G401.6 (cell line): Measurements from ENCODE around the gene SPCS1.
A peak's percentile ranks its signal among the peaks of the same experiment; 100 is the strongest.

Experiments used
- FAIRE-seq: peaks from 2 replicates; lab custom pipeline; 2012; peaks lifted over from hg19 to GRCh38; lab: Jason Lieb, UNC

The SPCS1 gene

DNA sequence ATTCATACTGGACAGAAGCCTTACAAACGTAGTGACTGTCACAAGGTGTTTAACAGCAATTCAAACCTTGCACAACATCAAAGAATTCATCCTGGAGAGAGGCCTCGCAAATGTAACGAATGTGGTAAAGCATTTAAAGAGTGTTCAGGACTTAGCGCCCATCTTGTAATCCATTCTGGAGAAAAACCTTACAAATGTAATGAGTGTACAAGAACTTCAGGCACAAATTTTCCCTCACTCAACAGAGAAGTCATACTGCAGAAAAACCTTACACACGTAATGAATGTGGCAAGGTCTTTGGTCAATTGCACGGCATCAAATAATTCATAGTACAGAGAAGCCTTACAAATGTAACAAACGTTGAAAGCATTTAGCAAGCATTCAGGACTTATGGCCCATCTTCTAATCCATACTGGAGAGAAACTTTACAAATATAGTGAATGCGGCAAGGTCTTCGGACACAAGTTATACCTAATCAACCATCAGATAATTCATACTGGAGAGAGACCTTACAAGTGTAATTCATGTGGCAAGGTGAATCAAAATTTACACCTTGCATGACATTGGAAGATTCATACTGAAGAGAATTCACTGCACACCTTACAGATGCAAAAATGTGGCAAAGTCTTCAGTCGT, 27.5 kb downstream of the SPCS1 start:
- FAIRE-seq = no peak

DNA sequence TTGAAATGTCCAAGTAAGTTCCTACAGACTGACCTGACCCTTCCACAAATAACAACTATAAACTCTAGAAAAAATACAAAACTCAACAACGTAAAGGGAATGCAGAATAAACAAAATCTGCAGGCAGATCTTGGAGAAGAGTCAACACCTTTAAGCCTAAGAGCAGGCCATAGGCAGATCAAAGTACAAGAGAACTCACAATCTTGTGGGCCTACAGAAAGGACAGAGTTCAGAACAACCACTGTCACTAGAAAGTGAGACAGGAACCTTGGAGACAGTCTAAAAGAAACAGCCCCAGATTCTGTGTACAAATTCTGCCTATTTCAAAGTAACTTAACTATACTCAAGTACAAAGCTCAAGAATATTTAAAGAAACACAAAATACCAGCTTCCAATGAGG, 33.8 kb downstream of the SPCS1 start:
- FAIRE-seq = no peak

DNA sequence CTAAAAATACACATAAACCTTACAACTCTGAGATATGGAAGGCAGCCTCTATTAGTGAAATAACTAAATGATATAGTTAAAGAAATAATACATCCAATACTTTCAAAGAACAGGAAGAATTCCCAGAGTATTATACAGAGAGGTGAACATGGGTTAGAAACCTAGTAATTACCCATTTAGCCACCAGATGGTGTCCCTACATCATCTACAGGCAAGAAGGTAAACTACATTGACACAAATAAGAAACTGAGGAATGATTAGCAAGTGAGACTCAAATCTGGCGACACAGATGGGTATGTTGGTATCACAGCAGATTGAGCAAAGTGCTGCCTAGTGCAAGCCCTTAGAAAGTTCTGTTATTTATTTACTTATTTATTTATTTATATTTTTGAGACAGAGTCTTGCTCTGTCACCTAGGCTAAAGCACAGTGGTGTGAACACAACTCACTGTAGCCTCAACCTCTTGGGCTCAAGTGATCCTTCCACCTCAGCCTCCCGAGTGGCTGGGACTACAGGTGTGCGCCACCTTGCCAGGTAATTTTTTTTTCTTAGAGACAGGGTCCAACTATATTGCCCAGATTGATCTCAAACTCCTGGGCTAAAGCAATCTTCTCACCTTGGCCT, 36.6 kb downstream of the SPCS1 start:
- peak; percentile 84 for FAIRE-seq

DNA sequence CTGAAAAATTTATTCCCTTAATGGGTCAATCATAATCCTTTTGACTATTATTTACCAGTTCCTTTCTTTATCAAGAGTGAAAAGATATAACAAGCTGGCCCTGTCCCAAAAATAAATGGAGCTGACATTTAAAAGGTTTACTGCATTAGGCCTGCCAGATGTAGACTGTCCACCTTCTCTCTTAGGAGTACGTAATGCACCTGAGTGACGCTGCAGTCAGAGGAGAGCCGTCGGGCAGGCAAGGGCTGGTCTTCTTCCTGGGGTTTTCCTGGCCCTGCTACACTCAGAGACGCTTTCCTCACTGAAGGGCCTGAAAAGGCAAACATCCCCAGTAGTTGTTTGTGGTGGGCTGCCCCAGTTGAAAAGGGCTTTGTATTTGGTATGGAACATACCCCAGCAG, 37.2 kb downstream of the SPCS1 start:
- no peak for FAIRE-seq

- no peak for FAIRE-seq
Measured at GRCh38 chr3:52743721-52744120, 37.8 kb downstream of the SPCS1 start.

GRCh38 chr3:52752045-52752660, 46.2 kb downstream of the SPCS1 start:
- FAIRE-seq = no peak

DNA sequence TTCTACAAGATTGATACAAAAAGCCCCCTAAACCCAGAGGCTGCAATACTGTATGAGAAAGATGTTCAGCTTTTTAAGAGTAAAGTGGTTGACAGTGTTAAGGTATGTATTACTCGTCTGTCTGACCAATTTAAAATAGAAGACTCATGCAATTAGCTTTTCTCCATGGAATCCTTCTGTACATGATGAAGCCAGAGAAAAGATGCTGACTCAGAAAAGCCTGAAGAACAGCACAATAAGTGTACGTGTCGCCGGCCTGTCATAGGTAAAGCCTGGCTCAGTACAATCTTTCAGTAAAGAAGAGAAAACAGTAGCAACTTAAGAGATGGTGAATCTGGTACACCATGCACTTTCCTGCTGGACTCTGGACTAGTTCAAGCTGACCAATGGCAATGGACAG, 48.5 kb downstream of the SPCS1 start:
- no peak for FAIRE-seq

DNA sequence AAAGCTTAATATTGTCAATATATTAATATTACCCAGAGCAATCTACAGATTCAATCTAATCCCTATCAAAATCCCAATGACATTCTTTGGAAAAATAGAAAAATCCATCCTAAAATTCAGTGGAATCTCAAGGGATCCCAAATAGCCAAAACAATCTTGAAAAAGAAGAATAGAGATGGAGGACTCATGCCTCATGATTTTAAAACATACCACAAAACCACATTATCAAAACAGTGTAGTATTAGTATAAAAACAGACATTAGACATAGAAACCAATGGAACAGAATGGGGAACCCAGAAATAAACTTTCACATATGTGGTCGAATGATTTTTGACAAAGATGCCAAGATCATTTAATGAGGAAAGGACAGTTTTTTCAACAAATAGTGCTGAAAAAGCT, 50.2 kb downstream of the SPCS1 start:
- FAIRE-seq = no peak
